ENCODE data around the gene SLC16A8. TPM values are rescaled to one million over a fixed set of nuclear protein-coding genes. Genes with fewer than 3 reads are reported as not detected.
A peak's percentile ranks its signal among the peaks of the same experiment; 100 is the strongest.

SLC16A8 gene
- total RNA-seq, 1 donor from 2014 or later, result 1.0 TPM

DNA sequence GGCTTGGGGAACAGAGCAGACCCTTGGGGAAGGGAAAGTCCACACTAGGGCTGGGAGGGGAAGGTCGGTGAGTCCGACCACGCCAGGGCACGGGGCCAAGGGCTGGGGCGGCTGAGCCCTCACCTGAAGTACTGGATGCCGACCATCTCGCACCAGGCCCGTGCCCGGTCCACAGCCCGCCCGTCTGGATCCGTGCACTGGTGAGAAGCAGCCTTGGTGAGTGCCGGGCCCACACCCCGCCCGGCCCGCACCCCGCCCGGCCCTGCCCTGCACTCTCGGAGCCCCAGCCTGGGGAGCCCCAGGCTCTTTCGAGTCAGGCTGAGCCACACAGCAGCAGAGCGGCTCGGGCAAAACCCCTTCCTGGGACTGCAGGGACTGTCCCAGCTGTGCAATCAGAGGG lies 28.4 kb upstream of the SLC16A8 start:
- H3K9me3 ChIP-seq (ENCODE audit: control insufficient read depth in 3 of 3, low read length in 3 of 3), result no peaks in the 10 kb centered on the region
- no peak overlapping the region for H3K4me3 ChIP-seq (ENCODE audit: low read length in 3 of 3)
- H3K36me3 ChIP-seq (ENCODE audit: control insufficient read depth in 3 of 3, insufficient read depth in 3 of 3, low read length in 3 of 3), result peaks cover 9 to 11% (median 10%) of the 10 kb centered on the region in 3 donors
- no peak overlapping the region for H3K27ac ChIP-seq (ENCODE audit: low read depth, low read length)
- no peaks in the 10 kb centered on the region for H3K27me3 ChIP-seq (ENCODE audit: control insufficient read depth in 3 of 3, insufficient read depth in 3 of 3, low read length in 3 of 3)
- no peak overlapping the region for H3K9ac ChIP-seq (ENCODE audit: low read depth in 1 of 3, low read length in 3 of 3)
- peaks cover 6 to 16% (median 14%) of the 10 kb centered on the region in 3 donors for H3K4me1 ChIP-seq (ENCODE audit: control insufficient read depth in 3 of 3, insufficient read depth in 3 of 3, low read length in 3 of 3)

DNA sequence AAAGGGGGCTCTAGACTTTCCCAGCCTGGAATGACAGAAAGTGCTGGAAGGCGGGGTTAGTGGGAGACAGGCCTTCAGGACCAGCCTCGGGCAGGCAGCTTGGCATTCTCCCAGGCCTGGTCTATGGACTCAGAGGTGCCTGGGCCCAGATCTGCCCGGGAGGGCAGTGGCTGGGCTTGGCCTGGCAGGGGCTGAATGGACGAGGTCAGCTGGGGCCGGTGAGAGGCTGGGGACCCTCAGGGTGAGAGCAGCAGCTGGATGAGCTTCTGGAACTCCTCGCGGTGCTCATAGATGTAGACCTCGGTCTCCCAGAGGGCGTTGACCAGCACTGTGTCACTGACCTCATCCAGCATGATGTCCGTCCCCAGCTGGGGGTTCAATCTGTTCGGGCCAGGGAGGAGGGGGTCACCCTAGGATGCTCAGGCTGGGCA lies 28.0 kb upstream of the SLC16A8 start:
- no peaks in the 10 kb centered on the region for H3K9me3 ChIP-seq (ENCODE audit: control insufficient read depth in 3 of 3, low read length in 3 of 3)
- peaks cover 6 to 16% (median 14%) of the 10 kb centered on the region in 3 donors for H3K4me1 ChIP-seq (ENCODE audit: control insufficient read depth in 3 of 3, insufficient read depth in 3 of 3, low read length in 3 of 3)
- H3K27me3 ChIP-seq (ENCODE audit: control insufficient read depth in 3 of 3, insufficient read depth in 3 of 3, low read length in 3 of 3), result no peaks in the 10 kb centered on the region
- H3K4me3 ChIP-seq (ENCODE audit: low read length in 3 of 3), result no peak overlapping the region
- H3K27ac ChIP-seq (ENCODE audit: low read depth, low read length), result no peak overlapping the region
- no peak overlapping the region for H3K9ac ChIP-seq (ENCODE audit: low read depth in 1 of 3, low read length in 3 of 3)
- H3K36me3 ChIP-seq (ENCODE audit: control insufficient read depth in 3 of 3, insufficient read depth in 3 of 3, low read length in 3 of 3), result peaks cover 9 to 11% (median 10%) of the 10 kb centered on the region in 3 donors

DNA sequence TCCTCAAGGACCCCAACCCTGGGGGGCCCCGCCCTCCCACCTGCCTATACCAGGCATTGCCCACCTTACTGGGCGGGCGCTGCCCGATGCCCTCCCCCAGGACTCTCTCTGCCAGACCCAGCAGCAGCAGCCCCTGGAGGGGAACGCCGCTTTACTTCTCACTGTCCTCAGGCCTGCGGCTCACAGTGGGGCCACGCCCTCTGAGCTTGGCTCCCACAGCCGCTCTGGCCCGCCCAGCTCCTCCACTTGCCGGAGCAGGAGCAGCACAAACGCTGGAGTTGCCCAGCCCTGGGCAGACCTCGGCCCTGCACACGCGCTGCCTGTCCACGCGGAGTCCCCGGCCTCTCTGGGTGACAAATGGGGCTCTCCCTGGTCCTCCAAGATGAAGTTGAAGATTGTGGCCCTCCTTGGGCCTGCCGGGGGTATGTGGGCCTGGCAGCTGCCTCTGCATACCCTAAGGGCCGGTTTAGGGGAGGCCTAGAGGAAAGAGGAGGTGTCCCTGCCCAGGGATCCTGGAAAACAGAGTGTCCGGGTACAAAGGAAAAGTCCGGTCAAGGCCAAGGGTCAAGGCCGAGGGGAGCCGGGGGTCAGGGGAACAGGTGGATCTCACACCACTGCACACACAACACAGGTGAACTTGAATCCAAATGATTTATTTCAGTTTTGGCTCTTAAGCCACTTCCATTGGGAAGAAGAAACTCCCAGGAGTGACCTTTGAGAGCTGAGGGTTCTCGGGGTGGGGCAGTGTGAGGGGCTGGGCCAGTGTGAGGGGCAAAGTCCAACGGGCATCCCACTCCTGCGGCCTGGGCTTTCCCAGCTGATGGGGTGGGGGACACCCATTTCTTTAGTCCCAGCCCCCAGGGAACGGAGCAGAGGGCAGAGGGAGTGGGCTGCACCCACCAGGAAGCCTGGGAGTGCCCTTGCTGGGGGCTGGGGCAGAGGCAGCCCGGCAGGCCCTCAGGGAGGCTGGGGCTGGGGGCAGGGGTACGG lies 27.2 kb upstream of the SLC16A8 start:
- Histone ChIP-seq H3K36me3 (ENCODE audit: control insufficient read depth in 3 of 3, insufficient read depth in 3 of 3, low read length in 3 of 3) (peaks cover 9 to 11% (median 10%) of the 10 kb centered on the region in 3 donors), H3K4me1 (ENCODE audit: control insufficient read depth in 3 of 3, insufficient read depth in 3 of 3, low read length in 3 of 3) (peaks cover 6 to 16% (median 14%) of the 10 kb centered on the region in 3 donors), H3K9ac (ENCODE audit: low read depth in 1 of 3, low read length in 3 of 3) (peak overlapping the region in 1 of 3 donors; percentile 50), H3K27ac (ENCODE audit: low read depth, low read length) (no peak overlapping the region), H3K27me3 (ENCODE audit: control insufficient read depth in 3 of 3, insufficient read depth in 3 of 3, low read length in 3 of 3) (no peaks in the 10 kb centered on the region), H3K9me3 (ENCODE audit: control insufficient read depth in 3 of 3, low read length in 3 of 3) (no peaks in the 10 kb centered on the region), H3K4me3 (ENCODE audit: low read length in 3 of 3) (no peak overlapping the region)

DNA sequence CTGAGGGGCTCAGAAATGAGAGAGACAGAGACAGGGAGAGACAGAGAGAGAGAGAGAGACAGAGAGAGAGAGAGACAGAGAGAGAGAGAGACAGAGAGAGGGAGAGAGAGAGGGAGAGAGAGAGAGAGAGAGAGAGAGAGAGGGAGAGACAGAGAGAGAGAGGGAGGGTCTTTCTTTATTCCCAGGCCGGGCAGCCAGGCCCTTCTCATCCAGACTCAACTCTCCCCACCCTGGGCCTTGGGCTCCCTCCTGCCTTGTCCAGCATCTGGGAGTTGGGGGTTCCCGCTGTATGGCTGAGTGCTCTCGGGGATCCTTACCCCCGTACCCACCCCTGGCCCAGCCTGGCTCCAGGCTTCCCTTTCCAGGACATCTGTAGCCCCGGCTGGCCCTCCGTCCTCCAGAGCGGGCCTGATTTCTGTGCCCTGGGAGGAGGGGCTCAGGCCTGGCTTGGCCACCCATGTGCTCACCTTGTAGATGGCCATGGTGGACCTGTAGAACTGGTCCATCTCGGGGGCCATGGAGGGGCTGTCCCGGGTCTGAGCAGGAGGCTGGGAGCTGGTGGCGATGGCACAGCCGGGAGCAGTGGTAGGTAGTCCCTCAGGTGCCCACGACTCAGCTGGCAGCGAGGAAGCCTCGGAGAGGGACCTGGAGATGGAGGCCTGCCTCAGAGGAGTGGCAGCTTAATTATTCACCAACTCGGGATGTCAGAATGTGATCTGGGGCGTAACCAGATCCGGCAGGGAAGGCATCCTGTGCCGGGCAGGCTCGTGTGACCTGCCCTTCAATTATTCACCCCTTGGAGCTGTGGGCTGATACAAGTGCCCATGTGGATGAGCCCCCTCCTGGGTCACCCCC lies 26.3 kb upstream of the SLC16A8 start, which contains the start of gene BAIAP2L2:
TSS of gene BAIAP2L2 (minus strand) at position 677 of the 855 bp plus-strand sequence. CDS start at position 518, 159 bp downstream.
- Histone ChIP-seq H3K4me1 (ENCODE audit: control insufficient read depth in 3 of 3, insufficient read depth in 3 of 3, low read length in 3 of 3) (peaks cover 6 to 16% (median 14%) of the 10 kb centered on the region in 3 donors), H3K27me3 (ENCODE audit: control insufficient read depth in 3 of 3, insufficient read depth in 3 of 3, low read length in 3 of 3) (no peaks in the 10 kb centered on the region), H3K9me3 (ENCODE audit: control insufficient read depth in 3 of 3, low read length in 3 of 3) (no peaks in the 10 kb centered on the region), H3K27ac (ENCODE audit: low read depth, low read length) (no peak within 1 kb of the TSS), H3K4me3 (ENCODE audit: low read length in 3 of 3) (no peak within 1 kb of the TSS), H3K36me3 (ENCODE audit: control insufficient read depth in 3 of 3, insufficient read depth in 3 of 3, low read length in 3 of 3) (peaks cover 6 to 9% (median 8%) of the 10 kb centered on the region in 3 donors), H3K9ac (ENCODE audit: low read depth in 1 of 3, low read length in 3 of 3) (peak within 1 kb of the TSS in 1 of 3 donors; percentile 50)

DNA sequence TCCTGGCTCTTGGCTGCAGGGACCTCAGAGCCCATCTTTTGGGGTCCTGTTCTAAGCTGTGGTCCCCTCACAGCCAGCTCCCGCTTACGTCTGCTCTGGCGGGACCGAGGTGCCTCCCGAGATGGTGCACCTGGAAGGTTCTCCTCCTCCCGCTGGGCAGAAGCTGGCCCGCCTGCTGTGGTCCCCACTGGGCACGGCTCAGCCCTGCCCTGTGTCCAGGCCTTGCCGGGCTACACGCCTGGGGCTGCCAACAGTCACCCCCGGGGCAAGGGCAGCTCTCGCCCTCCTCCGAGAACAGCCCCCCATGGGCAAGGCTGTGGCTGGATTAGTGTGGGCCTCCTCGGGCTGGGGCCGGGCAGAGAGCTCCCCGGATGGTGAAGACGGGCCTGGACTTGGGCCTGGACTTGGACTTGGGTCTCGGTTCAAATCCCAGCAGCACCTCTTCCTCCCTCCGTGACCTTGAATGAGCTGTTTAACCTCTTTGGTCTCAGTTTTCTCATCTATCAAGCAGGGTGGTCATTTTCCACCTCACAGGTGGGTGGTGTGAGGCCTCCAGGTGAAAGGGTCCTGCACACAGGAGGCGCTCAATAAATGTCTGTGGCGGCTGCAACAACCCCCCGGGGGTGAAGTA lies 25.5 kb upstream of the SLC16A8 start:
- H3K4me3 ChIP-seq (ENCODE audit: low read length in 3 of 3), result no peak overlapping the region
- no peak overlapping the region for H3K9ac ChIP-seq (ENCODE audit: low read depth in 1 of 3, low read length in 3 of 3)
- H3K4me1 ChIP-seq (ENCODE audit: control insufficient read depth in 3 of 3, insufficient read depth in 3 of 3, low read length in 3 of 3), result peaks cover 6 to 10% (median 10%) of the 10 kb centered on the region in 3 donors
- H3K27me3 ChIP-seq (ENCODE audit: control insufficient read depth in 3 of 3, insufficient read depth in 3 of 3, low read length in 3 of 3), result no peaks in the 10 kb centered on the region
- H3K36me3 ChIP-seq (ENCODE audit: control insufficient read depth in 3 of 3, insufficient read depth in 3 of 3, low read length in 3 of 3), result peaks cover 3 to 6% (median 6%) of the 10 kb centered on the region in 3 donors
- no peak overlapping the region for H3K27ac ChIP-seq (ENCODE audit: low read depth, low read length)
- no peaks in the 10 kb centered on the region for H3K9me3 ChIP-seq (ENCODE audit: control insufficient read depth in 3 of 3, low read length in 3 of 3)

DNA sequence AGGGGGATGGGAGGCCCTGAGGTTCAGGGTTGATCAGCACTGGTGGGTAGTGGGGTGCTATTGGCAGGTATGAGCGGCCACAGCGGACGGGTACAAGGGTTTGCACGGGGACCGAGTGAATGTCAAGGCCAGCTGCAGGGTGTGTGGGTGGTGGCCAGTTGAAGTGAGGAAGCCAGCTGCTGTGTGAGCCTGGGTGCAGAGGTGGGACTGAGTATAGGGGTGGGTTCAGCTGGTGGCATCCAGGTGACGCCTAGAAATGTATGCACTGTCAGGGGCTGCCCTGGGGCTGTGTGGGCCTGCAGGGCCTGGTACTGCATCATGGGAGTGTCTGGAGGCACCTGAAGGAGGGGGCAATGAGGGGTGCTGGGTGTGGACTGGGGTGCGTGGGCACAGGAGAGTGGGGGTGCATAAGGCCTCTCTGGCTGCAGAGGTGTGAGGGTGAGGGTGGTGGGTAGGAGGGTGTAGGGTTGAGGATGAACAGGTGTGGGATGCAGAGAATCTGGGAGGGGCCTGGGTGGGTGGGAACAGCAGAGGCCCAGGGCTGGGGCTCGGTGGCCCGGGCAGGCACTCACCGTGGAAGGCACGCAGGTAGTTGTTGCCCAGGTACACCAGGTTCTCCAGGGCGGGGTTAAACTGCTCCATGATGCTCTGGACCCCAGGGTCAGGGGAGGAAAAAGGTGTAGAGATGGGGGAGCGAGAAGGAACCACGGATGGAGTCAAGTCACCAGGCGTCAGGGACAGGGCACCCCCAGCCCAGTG lies 24.8 kb upstream of the SLC16A8 start:
- H3K4me1 ChIP-seq (ENCODE audit: control insufficient read depth in 3 of 3, insufficient read depth in 3 of 3, low read length in 3 of 3), result peaks cover 6 to 8% (median 7%) of the 10 kb centered on the region in 3 donors
- no peaks in the 10 kb centered on the region for H3K9me3 ChIP-seq (ENCODE audit: control insufficient read depth in 3 of 3, low read length in 3 of 3)

DNA sequence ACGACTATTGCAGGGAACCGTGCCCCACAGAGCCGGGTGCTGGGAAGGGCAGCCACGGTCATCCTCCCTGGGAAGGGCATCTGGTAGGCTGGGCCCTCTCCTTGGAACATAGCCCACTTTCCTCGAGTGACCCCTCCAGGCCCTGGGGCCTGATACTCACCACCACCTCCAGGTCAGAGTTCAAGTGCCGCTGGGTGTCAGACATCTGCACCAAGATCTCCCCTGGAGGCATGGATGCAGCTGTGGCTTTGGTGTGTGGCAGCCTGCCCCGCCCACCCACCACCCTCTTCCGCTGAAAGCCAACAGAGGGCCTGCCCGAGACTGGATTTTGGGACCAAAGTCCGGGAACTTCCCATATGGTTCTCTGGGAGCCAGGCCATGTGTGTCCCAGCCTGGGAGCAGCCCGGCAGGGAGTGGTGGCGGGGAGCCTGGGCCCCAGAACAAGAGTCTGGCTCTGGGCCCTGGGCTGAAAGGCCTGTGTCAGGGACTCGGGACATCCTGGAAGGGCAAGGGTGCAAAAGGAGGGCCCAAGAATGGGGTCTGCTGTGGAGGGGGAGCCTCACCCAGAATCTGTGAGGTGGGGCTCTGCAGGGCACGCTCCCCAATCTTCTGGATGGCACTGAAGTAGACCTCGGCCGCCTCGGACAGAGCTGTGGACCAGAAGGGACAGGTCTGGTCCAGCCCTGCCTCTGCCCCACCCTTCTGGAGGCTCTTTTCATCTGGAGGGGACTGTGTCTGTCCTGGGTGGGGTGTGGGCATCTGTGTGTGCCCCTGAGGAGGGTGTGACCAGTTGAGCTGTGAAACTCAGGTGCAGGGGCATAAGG lies 23.9 kb upstream of the SLC16A8 start:
- peaks cover 6 to 8% (median 7%) of the 10 kb centered on the region in 3 donors for H3K4me1 ChIP-seq (ENCODE audit: control insufficient read depth in 3 of 3, insufficient read depth in 3 of 3, low read length in 3 of 3)
- H3K4me3 ChIP-seq (ENCODE audit: low read length in 3 of 3), result no peak overlapping the region
- H3K27ac ChIP-seq (ENCODE audit: low read depth, low read length), result no peak overlapping the region

More for the DNA sequence above, 24.8 kb upstream of the SLC16A8 start:
- Histone ChIP-seq H3K4me3 (ENCODE audit: low read length in 3 of 3) (no peak overlapping the region), H3K27ac (ENCODE audit: low read depth, low read length) (no peak overlapping the region), H3K27me3 (ENCODE audit: control insufficient read depth in 3 of 3, insufficient read depth in 3 of 3, low read length in 3 of 3) (no peaks in the 10 kb centered on the region), H3K9ac (ENCODE audit: low read depth in 1 of 3, low read length in 3 of 3) (no peak overlapping the region), H3K36me3 (ENCODE audit: control insufficient read depth in 3 of 3, insufficient read depth in 3 of 3, low read length in 3 of 3) (peaks cover 3 to 6% (median 6%) of the 10 kb centered on the region in 3 donors)

DNA sequence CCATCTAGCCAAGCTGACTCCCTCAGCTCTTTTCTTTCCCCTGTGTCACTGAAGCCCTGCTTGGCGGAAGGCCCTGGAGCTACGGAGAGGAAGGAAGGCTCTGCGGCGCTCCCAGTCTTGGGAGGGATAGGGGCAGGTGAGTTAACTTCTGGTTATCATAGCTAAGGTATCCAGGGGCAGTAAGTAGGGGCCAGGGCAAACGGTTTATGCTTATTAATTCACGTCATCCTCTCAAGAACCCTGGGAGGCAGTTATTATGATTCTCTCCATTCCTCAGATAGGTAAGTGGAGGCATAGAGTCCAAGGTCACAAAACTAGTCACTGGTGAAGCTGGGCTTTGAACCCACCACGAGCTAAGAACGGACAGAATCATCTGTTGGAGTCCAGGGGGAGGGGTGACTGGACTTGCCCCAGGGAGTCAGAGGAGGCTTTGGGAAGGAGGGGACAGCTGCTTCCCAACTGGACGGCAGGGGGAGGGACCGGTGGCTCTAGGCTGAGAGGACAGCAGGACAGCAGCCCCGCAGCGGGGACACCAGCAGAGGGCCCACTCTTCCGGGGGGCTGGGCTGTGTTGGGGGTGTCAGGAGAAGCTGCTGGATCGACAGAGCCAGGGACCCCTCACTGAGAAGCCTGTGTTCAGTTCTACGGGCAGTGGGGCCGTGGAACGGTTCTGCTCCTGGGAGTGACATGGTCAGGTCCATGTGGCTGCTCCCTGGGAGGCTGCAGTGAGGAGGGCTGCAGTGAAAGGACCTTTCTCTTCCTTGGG lies 23.0 kb upstream of the SLC16A8 start:
- H3K27ac ChIP-seq (ENCODE audit: low read depth, low read length), result no peak overlapping the region
- no peak overlapping the region for H3K4me3 ChIP-seq (ENCODE audit: low read length in 3 of 3)
- peaks cover 0 to under 1% (median 0%) of the 10 kb centered on the region in 3 donors for H3K36me3 ChIP-seq (ENCODE audit: control insufficient read depth in 3 of 3, insufficient read depth in 3 of 3, low read length in 3 of 3)
- H3K4me1 ChIP-seq (ENCODE audit: control insufficient read depth in 3 of 3, insufficient read depth in 3 of 3, low read length in 3 of 3), result peaks cover 6 to 8% (median 7%) of the 10 kb centered on the region in 3 donors
- no peak overlapping the region for H3K9ac ChIP-seq (ENCODE audit: low read depth in 1 of 3, low read length in 3 of 3)
- no peaks in the 10 kb centered on the region for H3K9me3 ChIP-seq (ENCODE audit: control insufficient read depth in 3 of 3, low read length in 3 of 3)
- no peaks in the 10 kb centered on the region for H3K27me3 ChIP-seq (ENCODE audit: control insufficient read depth in 3 of 3, insufficient read depth in 3 of 3, low read length in 3 of 3)

More for the DNA sequence above, 23.9 kb upstream of the SLC16A8 start:
- Histone ChIP-seq H3K9me3 (ENCODE audit: control insufficient read depth in 3 of 3, low read length in 3 of 3) (no peaks in the 10 kb centered on the region), H3K36me3 (ENCODE audit: control insufficient read depth in 3 of 3, insufficient read depth in 3 of 3, low read length in 3 of 3) (peaks cover 0 to 3% (median 0%) of the 10 kb centered on the region in 3 donors), H3K9ac (ENCODE audit: low read depth in 1 of 3, low read length in 3 of 3) (no peak overlapping the region), H3K27me3 (ENCODE audit: control insufficient read depth in 3 of 3, insufficient read depth in 3 of 3, low read length in 3 of 3) (no peaks in the 10 kb centered on the region)
